Fibroblast of villous mesenchyme (primary cell): ENCODE results near the gene UBASH3B. TPM values are rescaled to one million over a fixed set of nuclear protein-coding genes. Genes with fewer than 3 reads are reported as not detected.

ENCODE experiments used
- DNase-seq: peaks from one replicate; pipeline ENCODE4 v3.0.0-alpha.2; 2010; ENCODE audit warnings: low read depth
- H3K4me3 ChIP-seq: 2 replicates; pipeline ENCODE4 v1.5.1; 2011; ENCODE audit warnings: low read depth, mild to moderate bottlenecking, low read length
- total RNA-seq: library from RNA; depleted of rRNA; stranded (reverse); fragments of >200 nt; gene quantifications from 2 replicates; pipeline ENCODE4 v1.2.3, GENCODE V29; 2012
- TF ChIP-seq, protein P1 (sequence below): IDR thresholded peaks from 2 replicates; pipeline ENCODE4 v1.5.1; 2012; ENCODE audit warnings: low read depth, mild to moderate bottlenecking, low read length; ENCODE audit not compliant: insufficient read depth

Gene UBASH3B
- total RNA-seq, 1 donor = 30.7 TPM

DNA sequence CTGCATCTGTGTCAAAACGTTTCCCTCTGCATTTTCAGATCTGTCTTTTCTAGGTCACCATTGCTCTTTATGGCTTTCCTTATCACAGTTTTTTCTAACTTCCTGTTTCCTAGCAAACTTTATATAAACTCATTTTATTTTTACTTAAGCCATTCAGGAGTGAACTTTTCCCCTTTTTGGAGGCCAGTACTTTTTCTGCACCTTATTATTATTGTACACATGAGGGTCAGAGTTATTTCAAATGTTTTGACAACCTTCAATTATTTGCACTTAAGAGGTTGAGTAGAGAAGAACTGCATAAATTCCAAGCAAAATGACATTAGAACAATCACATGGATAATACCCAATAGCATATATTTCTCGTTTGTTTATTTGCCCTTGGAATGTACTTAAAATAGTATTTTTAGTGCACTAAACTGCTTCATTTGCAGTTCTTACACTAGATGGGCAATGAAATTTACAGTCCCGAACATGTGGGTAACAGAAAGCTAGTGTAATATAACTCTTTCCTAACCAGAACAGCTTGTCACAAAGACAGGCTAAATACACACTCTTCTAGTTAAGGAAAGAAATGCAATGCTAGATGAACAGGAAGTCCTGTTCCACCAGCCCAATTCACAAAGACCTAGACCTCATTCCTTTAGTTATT, 79.5 kb downstream of the UBASH3B start:
- TF ChIP-seq, protein P1, sequence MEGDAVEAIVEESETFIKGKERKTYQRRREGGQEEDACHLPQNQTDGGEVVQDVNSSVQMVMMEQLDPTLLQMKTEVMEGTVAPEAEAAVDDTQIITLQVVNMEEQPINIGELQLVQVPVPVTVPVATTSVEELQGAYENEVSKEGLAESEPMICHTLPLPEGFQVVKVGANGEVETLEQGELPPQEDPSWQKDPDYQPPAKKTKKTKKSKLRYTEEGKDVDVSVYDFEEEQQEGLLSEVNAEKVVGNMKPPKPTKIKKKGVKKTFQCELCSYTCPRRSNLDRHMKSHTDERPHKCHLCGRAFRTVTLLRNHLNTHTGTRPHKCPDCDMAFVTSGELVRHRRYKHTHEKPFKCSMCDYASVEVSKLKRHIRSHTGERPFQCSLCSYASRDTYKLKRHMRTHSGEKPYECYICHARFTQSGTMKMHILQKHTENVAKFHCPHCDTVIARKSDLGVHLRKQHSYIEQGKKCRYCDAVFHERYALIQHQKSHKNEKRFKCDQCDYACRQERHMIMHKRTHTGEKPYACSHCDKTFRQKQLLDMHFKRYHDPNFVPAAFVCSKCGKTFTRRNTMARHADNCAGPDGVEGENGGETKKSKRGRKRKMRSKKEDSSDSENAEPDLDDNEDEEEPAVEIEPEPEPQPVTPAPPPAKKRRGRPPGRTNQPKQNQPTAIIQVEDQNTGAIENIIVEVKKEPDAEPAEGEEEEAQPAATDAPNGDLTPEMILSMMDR = no peak
- peak; percentile 62 for DNase-seq
- no peak overlapping the region for H3K4me3 ChIP-seq

DNA sequence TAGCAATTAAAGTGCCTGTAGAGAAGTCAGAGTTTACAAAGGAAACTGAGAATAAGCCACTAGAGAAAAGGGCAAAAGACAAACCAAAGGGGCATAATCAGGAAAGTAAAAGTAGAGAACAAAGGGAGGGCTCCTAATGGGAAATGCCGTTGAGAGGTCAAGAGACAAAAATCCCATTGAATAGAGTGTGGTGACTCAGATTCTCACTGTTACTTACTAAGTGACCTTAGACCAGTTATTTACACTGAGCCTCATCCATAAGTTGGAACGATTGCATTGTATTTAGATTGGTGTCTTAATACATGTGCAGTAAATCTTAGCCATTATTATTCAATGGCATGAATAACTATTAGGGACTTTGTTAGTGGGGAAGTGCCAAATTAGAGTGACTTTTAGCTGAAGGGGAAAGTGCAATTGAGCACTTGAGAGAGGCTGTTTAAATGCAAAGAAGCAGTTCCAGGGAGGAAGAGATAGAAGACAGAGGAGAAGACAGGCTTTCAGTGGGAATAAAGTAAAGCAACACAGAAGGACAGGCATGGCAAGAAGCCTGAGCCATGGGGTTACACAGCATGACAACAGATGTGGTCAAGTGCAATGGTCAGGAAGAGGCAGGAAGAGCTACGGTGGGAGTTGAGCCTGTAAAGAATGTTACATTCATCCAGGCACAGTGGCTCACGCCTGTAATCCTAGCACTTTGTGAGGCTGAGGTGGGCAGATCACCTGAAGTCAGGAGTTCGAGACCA, 82.6 kb downstream of the UBASH3B start:
- TF ChIP-seq, protein P1 = no peak
- no peak for DNase-seq
- no peak overlapping the region for H3K4me3 ChIP-seq

DNA sequence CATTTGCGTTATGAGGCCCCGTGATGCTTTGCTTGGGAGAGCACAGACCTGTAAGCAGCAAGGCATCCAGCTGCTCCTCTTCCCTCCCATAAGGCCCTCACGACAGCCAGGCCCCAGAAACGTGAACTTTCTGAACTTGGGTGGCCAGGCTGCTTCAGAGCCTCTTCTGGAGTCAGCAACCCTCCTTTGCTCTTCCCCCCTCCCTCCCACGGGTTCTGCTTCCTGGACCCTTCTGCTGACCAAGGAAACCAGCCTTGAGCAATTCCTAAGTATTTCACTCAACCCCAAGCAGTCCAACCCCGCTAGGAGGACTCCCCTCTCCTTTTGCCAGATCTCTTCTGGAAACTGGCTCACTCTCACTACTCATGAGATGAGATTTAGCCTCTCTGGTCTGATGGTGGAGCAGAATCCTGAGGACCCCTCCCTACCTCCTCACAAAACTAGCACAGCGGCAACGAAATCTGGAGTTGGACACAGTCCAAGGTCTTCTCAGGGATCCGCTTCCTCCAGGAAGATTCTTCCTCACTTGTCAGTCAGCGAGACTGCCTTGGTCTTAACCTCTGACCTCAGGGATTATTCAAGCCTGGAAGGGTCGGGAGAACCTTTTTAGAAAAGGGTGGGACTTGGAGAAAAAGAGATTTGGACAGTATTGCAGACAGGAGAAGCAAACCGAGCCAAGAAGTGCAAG, 86.2 kb downstream of the UBASH3B start:
- no peak overlapping the region for H3K4me3 ChIP-seq
- DNase-seq = peak; percentile 90

DNA sequence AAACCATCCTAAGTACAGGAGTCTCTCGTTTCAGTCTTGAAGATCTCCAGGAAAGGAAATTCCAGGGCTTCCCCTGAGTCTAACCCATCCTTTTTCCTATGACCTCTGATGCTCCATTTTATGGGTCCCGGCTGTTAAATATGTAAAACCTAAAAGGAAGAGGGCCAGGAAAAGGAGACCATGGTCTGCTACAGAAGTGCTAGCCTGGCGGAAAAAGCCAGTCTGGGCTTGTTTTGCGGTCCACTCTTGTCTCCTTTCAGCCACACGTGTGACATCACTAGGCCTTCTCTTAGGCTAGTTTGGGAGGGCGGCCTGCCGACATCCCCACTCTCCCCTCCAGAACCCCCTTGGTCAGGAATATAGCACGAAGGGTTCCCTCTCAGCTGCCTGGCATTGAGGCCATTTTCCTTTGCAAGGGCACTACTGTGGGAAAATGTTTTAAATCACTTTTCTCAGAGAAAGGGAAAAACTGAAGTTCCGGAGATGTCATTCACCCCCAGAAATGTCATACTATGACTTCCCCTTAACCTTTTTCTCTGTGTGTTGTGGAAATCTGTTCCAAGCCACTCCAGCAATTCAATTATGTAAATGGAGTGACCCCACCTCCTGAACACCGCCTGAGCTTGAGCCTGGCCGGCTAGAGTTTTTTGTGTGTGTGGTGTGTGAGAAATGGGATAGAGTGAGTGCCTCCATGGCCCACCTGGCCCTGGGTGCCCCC, 86.9 kb downstream of the UBASH3B start:
- TF ChIP-seq, protein P1 = no peak
- DNase-seq = peak; percentile 66
- no peak overlapping the region for H3K4me3 ChIP-seq

More for the DNA sequence above, 86.2 kb downstream of the UBASH3B start:
- TF ChIP-seq, protein P1 = no peak

DNA sequence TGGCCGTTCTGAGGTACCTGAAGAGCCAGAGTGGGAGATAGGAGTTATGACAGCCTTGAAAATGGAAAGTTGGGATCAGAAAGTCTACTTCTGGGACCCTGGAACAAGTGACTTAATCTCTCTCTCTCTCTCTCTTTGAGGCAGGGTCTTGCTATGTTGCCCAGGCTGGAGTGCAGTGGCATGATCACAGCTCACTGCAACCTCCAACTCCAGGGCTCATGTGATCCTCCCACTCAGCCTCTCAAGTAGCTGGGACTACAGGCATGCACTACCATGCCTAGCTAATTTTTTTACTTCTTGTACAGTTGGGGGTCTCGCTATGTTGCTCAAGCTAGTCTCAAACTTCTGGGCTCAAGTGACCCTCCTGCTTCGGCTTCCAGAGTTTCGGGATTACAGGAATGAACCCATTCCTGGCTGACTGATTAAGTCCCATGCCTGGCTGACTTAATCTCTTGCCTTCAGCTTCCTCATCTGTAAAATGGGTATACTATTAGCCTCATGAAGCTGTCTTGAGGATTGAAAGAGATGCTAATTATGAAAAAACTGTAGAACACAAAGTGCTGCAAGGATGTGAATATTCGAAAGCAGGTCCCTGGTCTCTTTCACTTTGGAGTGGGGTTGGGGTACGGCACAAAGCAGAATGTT, 87.7 kb downstream of the UBASH3B start:
- no peak overlapping the region for H3K4me3 ChIP-seq
- TF ChIP-seq, protein P1 = no peak
- DNase-seq = no peak

DNA sequence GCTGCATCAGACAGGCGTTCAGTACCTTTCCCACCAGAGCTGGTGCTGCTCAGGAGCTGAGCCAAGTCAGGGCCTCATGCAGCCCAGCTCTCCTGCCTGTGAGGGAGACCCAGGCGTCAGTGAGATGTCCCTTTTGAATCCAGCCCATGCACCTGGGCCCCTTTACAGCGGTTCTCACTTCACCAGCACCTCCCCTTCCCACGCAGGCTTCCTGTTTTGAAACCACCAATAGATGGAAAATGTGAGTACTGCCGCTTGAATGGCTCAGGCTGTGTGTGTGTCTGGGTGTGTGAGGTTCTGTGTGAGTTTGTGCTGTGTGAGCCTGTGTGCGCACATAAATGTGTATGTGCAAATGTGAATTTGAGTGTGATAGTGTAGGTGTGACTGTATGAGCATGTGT, 88.4 kb downstream of the UBASH3B start:
- DNase-seq = no peak
- H3K4me3 ChIP-seq = no peak overlapping the region
- TF ChIP-seq, protein P1 = no peak
